Amygdala (tissue), 56 donors: ENCODE data around the gene CLASP1.
"Not testable (repeated sequence)": the region's sequence is repeated elsewhere in the genome, so short reads cannot be mapped to it uniquely, and the experiment has no call there.

Experiments
- DNase-seq, 56 donors: peaks; one replicate each; lab custom pipeline; 2025; lab: John Stamatoyannopoulos, UW

Gene CLASP1

DNA sequence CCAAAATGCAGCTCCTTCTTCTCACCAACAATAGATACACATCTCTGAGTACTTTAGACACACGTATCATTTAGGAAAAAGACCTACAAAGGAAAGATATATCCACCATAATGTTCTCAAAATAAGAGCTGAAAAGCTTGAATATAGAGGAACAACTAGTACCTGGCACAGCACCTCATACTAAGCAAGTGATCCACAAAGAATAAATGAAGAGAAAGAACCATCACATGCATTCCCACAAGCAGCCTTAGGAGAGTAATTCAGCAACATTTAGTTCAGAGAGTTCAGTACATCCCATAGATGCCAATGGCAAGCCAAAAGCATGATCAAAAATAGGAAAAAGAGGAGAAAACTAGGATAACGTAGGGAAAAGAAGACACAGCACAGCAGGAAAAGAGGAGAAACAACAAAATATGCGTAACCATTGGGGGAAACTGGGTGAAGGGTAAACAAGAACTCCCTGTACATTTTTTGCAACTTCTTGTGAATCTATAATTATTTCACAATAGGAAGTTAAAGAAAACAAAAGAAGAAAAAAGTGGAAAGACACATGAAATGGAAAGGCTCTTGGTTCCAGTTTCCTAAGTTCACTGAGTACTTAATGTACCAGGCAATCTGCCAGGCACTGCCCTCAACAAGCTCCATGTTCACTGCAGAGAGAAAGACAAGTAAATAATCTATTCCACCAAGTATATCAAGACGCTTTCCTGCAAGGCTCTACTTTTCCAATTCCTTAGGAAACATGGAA, 22.3 kb downstream of the CLASP1 start:
- peak in 2 of 56 donors; percentile 3 to 9 for DNase-seq

DNA sequence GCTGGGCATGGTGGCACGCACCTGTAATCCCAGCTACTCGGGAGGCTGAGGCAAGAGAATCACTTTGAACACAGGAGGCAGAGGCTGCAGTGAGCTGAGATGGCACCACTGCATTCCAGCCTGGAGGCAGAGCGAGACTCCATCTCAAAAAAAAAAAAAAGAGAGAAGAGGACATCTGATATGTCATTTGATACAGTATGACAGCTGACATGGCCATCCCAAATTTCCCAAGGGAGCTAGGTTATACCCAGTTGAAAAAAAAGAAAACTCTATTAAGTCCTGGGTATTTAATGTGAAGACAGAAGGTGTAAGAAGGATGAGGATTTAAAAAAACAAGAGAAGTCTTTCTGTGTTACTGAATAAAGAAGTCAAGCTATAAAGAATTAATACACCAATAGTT, 23.3 kb downstream of the CLASP1 start:
- no peak for DNase-seq

DNA sequence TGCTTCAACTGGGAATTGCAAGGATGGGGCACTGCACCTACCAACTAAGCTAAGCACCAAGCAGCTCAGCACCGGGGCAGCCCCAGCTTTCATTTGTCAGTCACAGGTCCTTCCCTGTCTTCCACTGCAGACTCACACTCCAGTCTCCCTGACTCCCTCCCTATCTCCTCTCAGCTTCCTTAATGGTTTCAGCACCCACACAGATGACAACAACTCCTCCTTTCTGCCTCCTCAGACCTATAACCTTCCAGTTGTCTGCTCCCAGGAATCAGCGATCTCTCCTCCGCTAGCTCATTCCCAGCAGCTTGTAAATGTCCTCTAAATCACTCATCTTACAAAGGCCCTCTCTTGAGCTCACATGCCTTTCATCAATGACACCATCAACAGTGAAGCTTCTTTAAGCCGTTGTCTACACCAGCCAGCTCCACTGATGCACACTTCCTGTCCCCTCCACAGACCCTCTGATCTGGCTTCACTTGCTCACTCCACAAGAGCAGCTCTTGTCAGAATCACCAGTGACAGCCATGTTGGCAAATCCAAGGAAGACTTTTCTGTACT, 32.1 kb downstream of the CLASP1 start:
- no peak for DNase-seq

DNA sequence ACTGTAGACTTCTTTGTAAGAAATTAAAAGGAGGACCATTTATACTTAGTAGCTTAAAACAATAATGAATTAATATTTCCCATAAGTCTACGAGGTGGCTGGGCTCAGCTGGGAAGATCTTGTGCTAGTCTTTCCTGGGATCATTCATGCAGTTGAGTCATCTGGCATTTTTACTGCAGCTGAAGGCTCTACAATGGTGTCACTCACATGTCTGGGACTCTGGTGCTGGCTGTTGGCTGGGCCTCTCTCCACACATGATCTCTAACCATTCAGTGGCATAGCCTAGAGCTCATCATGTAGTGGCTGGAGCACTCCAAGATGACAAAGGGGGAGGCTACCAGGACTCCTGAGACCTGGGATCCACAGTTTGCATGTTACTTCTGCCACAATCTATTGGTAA, 35.5 kb downstream of the CLASP1 start:
- DNase-seq = no peak

DNA sequence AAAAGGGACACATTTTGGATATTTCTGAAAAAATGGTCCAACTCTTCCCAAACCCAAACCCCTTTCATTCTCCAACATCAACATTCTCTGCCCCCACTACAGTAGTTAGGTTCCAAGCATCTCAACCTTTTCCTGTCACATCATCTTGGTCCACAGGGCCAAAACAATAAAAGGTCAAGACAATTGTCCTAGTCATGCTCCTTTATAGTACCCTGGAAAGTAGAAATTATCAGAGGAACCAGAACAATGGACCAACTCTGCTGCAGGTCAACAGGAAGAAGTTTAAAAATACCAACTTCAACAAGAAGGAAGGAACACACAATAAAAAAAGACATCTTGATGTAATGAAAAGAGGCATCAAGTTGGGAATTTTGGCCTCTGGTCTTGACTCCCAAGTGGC, 36.1 kb downstream of the CLASP1 start:
- no peak for DNase-seq

DNA sequence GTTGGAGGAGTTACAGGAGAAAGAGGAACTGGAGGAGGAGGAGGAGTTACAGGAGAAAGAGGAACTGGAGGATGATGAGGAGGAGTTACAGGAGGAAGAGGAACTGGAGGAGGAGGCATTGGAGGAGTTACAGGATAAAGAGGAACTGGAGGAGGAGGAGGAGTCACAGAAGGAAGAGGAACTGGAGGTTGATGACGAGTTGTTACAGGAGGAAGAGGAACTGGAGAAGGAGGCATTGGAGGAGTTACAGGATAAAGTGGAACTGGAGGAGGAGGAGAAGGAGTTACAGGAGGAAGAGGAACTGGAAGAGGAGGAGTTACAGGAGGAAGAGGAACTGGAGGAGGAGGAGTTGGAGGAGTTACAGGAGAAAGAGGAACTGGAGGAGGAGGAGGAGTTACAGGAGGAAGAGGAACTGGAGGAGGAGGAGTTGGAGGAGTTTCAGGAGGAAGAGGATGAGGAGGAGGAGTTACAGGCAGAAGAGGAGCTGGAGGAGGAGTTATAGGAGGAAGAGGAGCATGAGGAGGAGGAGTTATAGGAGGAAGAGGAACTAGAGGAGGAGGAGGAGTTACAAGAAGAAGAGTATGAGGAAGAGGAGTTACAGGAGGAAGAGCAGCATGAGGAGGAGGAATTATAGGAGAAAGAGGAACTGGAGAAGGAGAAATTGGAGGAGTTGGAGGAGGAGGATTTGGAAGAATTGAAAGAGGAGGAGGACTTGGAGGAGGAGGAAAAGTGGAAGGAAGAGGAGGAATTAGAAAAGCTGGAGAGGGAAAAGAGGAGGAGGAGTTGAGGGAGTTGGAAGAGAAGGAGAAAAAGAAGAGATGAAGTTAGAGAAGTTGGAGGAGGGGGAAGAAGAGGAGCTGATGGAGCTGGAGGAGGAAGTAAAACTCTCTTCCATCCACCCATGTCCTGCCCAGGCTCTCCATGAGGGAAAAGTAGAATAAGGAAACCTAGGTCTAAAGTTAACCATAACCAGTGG, 37.2 kb downstream of the CLASP1 start:
- DNase-seq = no peak

DNA sequence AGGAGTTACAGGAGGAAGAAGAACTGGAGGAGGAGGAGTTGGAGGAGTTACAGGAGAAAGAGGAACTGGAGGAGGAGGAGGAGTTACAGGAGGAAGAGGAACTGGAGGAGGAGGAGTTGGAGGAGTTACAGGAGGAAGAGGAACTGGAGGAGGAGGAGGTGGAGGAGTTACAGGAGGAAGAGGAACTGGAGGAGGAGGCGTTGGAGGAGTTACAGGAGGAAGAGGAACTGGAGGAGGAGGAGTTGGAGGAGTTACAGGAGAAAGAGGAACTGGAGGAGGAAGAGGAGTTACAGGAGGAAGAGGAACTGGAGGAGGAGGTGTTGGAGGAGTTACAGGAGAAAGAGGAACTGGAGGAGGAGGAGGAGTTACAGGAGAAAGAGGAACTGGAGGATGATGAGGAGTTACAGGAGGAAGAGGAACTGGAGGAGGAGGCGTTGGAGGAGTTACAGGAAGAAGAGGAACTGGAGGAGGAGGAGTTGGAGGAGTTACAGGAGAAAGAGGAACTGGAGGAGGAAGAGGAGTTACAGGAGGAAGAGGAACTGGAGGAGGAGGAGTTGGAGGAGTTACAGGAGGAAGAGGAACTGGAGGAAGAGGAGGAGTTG, 38.1 kb downstream of the CLASP1 start:
- DNase-seq = not testable (repeated sequence)

DNA sequence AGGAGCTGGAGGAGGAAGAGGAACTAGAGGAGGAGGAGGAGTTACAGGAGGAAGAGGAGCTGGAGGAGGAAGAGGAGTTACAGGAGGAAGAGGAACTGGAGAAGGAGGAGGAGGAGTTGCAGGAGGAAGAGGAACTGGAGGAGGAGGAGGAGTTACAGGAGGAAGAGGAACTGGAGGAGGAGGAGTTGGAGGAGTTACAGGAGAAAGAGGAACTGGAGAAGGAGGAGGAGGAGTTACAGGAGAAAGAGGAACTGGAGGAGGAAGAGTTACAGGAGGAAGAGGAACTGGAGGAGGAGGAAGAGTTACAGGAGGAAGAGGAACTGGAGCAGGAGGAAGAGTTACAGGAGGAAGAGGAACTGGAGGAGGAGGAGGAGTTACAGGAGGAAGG, 38.8 kb downstream of the CLASP1 start:
- not testable (repeated sequence) for DNase-seq

DNA sequence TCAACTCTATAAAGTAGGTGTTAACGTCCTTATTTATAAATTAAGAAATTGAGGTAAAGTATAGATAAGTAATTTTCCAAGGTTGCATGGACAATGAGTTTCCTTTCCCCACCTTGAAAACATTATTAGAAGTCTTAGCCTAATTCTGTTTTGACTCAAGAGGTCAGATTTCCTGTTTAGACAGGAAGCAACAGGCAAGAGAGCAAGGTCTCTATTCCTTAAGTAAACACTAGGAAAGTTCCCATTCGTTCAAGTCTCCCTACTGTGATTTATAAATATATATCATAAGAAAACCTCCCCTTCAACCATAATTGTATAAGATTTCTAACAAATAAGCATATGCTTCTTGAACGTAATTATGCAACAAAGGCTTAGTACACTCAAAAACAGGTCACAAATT, 40.3 kb downstream of the CLASP1 start:
- no peak for DNase-seq

DNA sequence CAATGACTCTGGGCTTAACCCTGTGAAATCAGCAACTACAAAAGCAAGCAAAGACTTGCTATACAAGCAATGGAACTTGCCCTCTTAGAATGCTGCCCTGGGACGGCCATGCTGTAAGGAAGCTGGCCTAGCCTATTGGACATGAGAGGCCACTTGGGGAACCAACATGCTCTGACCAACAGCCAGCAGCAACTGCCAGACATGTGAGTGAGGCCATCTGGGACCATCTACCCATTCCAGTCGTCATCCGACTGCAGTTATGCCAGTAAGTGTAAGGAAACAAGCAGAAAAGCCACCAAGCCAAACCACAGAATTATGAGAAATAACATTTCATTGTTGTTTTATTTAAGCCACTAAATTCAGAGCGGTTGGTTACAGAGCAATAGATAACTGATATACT, 40.9 kb downstream of the CLASP1 start:
- DNase-seq = no peak

DNA sequence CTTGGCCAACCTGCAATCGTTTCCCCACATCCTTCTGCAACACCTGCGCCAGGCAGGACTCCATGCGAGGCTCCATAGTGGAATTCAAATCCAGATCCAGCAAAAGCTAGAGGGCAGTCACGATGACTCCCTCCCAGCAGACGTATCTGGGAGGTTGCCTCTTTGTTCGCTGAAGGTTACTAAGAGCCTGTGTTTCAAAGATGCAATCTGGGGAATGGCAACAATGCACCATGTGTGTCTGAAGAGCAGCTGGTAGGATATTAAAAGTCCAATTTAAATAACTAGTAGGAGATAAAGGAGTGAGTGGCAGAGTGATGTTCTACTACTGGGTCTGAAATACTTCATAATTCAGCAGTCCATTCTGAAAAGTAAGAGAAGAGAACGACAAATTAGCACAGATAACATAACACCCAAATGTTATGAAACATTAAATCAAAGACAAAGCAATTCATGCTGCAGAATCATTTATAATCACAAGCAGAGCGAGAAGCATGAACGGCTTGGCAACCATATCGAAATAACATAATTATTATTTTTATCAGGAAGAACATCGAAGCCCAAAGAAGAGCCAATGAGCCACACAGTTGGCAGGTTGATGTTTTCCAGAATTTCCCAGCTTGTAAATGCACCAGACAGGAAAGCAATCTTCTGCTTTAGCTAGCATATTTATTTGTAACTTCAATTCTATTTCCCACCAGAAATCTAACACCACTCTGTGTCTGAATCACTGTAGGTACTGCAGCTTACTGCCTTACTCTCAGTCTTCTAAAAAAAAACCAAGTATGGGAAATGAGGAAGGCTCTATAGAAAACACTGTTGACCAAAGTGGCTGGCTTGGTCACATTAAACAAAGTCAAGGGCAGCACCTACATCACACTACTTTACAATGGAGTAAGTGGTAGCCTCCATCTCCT, 43.2 kb downstream of the CLASP1 start:
- DNase-seq = peak in 1 of 56 donors; percentile 3

DNA sequence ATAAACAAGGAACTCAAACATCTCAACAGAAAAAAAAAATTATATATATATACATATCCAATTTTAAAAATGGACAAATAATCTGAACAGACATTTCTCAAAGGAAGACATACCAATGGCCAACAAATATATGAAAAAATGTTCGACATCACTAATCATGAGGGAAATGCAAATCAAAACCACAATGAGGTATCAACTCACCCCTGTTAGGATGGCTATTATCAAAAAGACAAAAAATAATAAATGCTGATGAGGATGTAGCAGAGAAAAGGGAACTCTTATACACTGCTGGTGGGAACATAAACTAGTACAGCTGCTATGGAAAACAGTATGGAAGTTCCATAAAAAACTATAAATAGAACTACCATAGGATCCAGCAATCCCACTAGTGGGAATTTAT, 46.1 kb downstream of the CLASP1 start:
- DNase-seq = no peak

DNA sequence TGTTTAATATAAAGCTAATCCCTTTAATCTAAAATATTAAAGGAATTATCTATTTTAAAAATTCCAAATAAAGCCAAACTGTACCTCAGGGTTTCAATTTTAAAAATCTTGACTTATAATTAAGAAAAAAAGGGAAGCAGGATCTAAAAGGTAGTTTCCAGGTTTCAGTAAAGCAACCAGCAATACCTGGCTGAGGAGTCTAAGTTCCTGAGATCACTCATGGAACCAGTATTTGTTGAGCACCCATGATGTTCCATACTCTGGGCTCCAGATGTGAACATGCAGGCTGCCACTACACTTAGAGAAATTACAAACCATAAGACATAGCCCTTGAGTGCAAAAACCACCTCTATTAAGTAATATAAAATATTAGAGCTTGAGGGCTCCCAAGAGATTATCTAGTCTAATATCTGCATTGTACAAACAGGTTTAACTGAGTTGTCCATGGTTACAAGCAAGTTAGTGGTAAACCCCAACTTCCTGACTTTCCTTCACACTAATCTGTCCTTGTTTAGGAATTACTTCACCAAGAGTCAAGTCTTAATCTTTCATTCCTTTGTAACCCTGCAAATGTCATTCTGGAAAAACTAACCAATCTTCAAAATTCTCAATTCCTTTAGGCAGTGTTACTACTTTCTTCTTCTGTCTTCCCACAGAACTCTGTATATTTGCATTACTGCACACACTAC, 49.2 kb downstream of the CLASP1 start:
- DNase-seq = no peak

DNA sequence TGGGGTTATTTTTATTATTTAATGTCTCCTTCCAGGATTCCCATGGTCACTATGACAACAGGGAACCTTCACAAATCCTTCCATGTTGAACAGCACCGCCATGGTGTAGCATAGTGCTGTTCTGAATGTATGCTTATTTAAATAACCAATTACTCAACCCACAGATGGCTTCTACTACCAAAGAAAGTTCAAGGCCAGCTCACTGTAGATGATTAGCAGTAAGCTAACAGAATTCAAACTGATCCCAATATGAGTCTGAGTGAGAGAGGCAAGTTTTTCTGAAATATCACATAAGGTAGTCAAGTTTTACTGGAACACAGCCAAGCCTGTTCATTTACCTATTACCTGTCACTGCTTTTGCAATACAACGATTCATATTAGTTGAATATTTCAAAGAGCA, 51.2 kb downstream of the CLASP1 start:
- DNase-seq = no peak

DNA sequence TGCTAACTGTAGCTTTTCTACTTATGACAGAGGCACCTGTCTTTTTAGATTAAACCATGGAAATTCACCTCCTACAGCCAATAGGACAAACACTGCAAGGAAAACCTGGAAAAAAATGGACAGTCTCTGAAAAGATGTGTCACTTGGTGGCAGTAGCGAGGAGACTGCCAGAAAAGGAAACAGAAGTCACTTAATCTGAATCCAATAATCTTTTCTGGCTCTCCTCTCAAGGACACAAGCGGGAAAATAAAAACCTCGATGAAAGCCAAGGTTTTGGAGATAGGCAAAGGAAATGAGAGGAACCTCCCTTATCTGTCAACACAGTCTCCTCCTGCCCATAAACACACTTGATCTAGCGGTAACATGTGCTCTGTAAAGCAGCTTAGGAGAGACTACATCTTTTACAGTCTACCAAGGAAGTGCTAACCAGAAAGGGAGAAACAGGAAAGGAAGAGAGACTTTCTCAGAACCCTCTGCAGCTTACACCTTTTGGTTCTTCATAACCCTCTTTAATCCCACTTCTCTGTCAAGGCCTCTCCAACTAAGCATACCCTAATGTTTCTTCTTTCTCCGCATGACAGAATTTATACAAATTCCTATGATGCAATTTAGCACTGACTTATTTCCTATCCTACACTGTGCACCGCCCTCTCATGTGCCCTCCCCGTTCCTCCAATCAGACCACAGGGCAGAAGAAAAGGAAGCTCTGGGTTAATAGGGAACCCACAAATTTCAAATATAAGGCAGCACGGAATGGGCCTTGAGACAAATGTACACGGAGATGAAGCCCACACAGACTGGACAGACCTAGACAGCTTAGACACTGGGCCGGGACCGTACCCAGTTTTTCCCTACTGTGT, 52.8 kb downstream of the CLASP1 start:
- peak in 5 of 56 donors; percentile 4 to 32 (median 16) for DNase-seq

DNA sequence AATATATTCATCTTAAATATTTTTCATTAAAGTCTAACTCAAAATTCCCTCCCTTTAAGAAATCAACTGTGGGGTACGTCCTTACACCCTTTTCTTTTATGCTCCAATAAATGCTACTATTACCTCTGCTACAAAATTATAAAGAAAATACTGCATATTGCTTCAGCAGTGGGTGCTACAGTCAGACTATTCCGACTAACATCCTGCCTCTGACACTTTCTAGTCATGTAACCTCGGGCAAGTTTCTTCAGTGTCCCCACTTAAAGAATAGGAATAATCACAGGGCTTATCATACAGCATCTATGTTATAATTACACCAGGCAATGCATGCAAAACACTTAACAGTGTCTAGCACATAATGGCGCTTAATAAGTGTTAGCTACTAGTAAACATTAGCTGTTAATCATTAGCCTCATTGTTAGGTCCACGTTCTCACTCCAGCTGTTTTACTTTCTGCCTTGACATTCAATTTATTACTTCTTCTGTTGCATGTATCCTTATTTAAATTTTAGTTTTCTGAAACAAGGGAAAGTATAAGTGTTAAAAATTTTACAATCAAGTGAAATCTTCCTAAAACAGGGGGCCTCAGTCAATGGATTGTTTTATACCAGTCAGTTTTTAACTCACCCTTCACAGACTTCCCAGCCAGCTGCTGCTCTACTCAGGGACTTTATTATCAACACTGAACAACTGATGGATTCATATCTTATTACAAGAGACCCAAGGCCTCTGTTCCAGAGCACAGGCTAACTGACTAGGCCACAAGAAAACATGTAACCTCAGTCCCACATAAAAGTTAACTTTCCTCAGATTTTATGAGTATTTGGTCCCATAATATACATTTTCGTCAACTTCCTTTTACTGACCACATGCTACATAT, 54.0 kb downstream of the CLASP1 start:
- DNase-seq = no peak

DNA sequence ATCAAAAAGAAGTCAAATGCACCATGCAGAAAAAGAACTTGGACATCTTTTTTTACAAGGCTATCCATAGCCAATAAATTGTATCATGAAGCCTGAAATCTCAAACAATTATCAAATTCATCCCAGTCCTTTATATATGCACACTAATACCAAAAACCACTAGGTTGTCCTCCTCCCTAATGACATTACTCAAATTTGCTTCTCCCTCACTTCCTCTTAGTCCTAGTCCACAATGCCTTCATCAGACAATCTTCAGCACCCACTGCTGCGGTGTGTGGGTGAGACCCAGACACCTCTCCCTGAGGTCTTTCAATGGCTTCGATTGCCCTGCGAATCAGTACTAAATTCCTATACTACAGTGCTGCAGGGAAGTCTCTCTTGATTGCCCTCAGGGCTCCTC, 58.1 kb downstream of the CLASP1 start:
- no peak for DNase-seq
